ENCODE measurements around the gene BCORL1.

BCORL1 gene

GRCh38 chrX:129963729-129964128 is 18.7 kb upstream of the BCORL1 start:
- DNase-seq = no peak

- no peak for DNase-seq
Measured at GRCh38 chrX:129965166-129965565, 17.3 kb upstream of the BCORL1 start.

- no peak for DNase-seq
Measured at GRCh38 chrX:129968968-129969367, 13.5 kb upstream of the BCORL1 start.

- DNase-seq = no peak
Measured at GRCh38 chrX:129976441-129976840, 6.0 kb upstream of the BCORL1 start.

GRCh38 chrX:129979207-129979920 is 3.1 kb upstream of the BCORL1 start:
- DNase-seq = no peak

- DNase-seq = peak; percentile 15
Measured at GRCh38 chrX:129980001-129980401, 2.4 kb upstream of the BCORL1 start.

GRCh38 chrX:129980540-129981199 is 1.8 kb upstream of the BCORL1 start:
- DNase-seq = no peak

- no peak for DNase-seq
Measured at GRCh38 chrX:129981200-129981553, 1.3 kb upstream of the BCORL1 start.

- DNase-seq = no peak
Measured at GRCh38 chrX:129981752-129982299, 609 bp upstream of the BCORL1 start.

GRCh38 chrX:129983575-129984110 is 1.2 kb downstream of the BCORL1 start:
- DNase-seq = no peak

- peak; percentile 28 for DNase-seq
Measured at GRCh38 chrX:129984111-129984958, 1.9 kb downstream of the BCORL1 start.

- no peak for DNase-seq
Measured at GRCh38 chrX:129987871-129988270, 5.4 kb downstream of the BCORL1 start.

GRCh38 chrX:129992181-129992580 is 9.7 kb downstream of the BCORL1 start:
- no peak for DNase-seq

- no peak for DNase-seq
Measured at GRCh38 chrX:129996120-129996519, 13.7 kb downstream of the BCORL1 start.

GRCh38 chrX:129997086-129997485 is 14.7 kb downstream of the BCORL1 start:
- no peak for DNase-seq

GRCh38 chrX:129998021-129998420 is 15.6 kb downstream of the BCORL1 start:
- DNase-seq = no peak

GRCh38 chrX:130001893-130002292 is 19.5 kb downstream of the BCORL1 start:
- DNase-seq = no peak

GRCh38 chrX:130002541-130002940 is 20.1 kb downstream of the BCORL1 start:
- no peak for DNase-seq

GRCh38 chrX:130005089-130005807 is 22.8 kb downstream of the BCORL1 start:
- DNase-seq = no peak

- no peak for DNase-seq
Measured at GRCh38 chrX:130009658-130010223, 27.3 kb downstream of the BCORL1 start.

- DNase-seq = no peak
Measured at GRCh38 chrX:130012683-130013082, 30.2 kb downstream of the BCORL1 start.

GRCh38 chrX:130013661-130014060 is 31.2 kb downstream of the BCORL1 start:
- DNase-seq = no peak
